H9 (cell line): Measurements from ENCODE around the gene FLNC. TPM values are rescaled to one million over a fixed set of nuclear protein-coding genes. Genes with fewer than 3 reads are reported as not detected.

Experiments
- DNase-seq: peaks from one replicate; pipeline ENCODE4 v3.0.0-alpha.2; 2017
- H2AFZ ChIP-seq: one replicate; pipeline ENCODE4 v1.6.1; 2013; ENCODE audit warnings: mild to moderate bottlenecking, low read length, control low read depth, moderate library complexity
- H2AK5ac ChIP-seq: 2 replicates; pipeline ENCODE4 v1.6.1; 2013; ENCODE audit warnings: low read length, control low read depth, mixed read lengths; ENCODE audit not compliant: insufficient read length
- H2BK120ac ChIP-seq: one replicate; pipeline ENCODE4 v1.6.1; 2013; ENCODE audit warnings: low read depth, mild to moderate bottlenecking, low read length, control low read depth, inconsistent platforms; ENCODE audit not compliant: poor library complexity, severe bottlenecking
- H2BK12ac ChIP-seq: 2 replicates; pipeline ENCODE4 v1.6.1; 2013; ENCODE audit warnings: low read length, control low read depth, mixed read lengths, low read depth; ENCODE audit not compliant: insufficient read length
- H2BK15ac ChIP-seq: 2 replicates; pipeline ENCODE4 v1.6.1; 2013; ENCODE audit warnings: low read depth, low read length, control low read depth
- H2BK20ac ChIP-seq: one replicate; pipeline ENCODE4 v1.6.1; 2013; ENCODE audit warnings: low read depth, mild to moderate bottlenecking, low read length, control low read depth, inconsistent platforms; ENCODE audit not compliant: poor library complexity, severe bottlenecking
- H2BK5ac ChIP-seq: 2 replicates; pipeline ENCODE4 v1.6.1; 2013; ENCODE audit warnings: low read length, control low read depth, mixed read lengths; ENCODE audit not compliant: insufficient read length
- H3K14ac ChIP-seq: 2 replicates; pipeline ENCODE4 v1.6.1; 2013; ENCODE audit warnings: low read length, control low read depth; ENCODE audit not compliant: insufficient read depth
- H3K18ac ChIP-seq: 2 replicates; pipeline ENCODE4 v1.6.1; 2013; ENCODE audit warnings: low read depth, mild to moderate bottlenecking, mixed read lengths, low read length, control low read depth; ENCODE audit not compliant: insufficient read length
- H3K23ac ChIP-seq: 2 replicates; pipeline ENCODE4 v1.6.1; 2013; ENCODE audit warnings: low read length, control low read depth, mixed read lengths, low read depth; ENCODE audit not compliant: insufficient read length
- H3K23me2 ChIP-seq: 2 replicates; pipeline ENCODE4 v1.6.1; 2013; ENCODE audit warnings: low read depth, mild to moderate bottlenecking, mixed read lengths, low read length, control low read depth; ENCODE audit not compliant: insufficient read length, poor library complexity, severe bottlenecking
- H3K27ac ChIP-seq: 2 replicates; pipeline ENCODE4 v1.5.1; 2013; ENCODE audit warnings: low read length, control low read depth, mixed read lengths, low read depth; ENCODE audit not compliant: insufficient read length
- H3K27me3 ChIP-seq: 2 replicates; pipeline ENCODE4 v1.6.1; 2013; ENCODE audit warnings: low read length, control low read depth, inconsistent platforms; ENCODE audit not compliant: insufficient read depth
- H3K4ac ChIP-seq: 2 replicates; pipeline ENCODE4 v1.6.1; 2013; ENCODE audit warnings: low read depth, mild to moderate bottlenecking, control low read depth, inconsistent platforms, low read length, moderate library complexity
- H3K4me1 ChIP-seq: 2 replicates; pipeline ENCODE4 v1.6.1; 2013; ENCODE audit warnings: low read length, control low read depth, inconsistent platforms; ENCODE audit not compliant: insufficient read depth
- H3K4me2 ChIP-seq: 2 replicates; pipeline ENCODE4 v1.6.1; 2013; ENCODE audit warnings: low read length, control low read depth, mixed read lengths; ENCODE audit not compliant: insufficient read length, insufficient read depth
- H3K56ac ChIP-seq: 2 replicates; pipeline ENCODE4 v1.6.1; 2013; ENCODE audit warnings: low read depth, mild to moderate bottlenecking, mixed read lengths, low read length, control low read depth; ENCODE audit not compliant: insufficient read length
- H3K79me1 ChIP-seq: 2 replicates; pipeline ENCODE4 v1.6.1; 2013; ENCODE audit warnings: low read depth, mild to moderate bottlenecking, moderate library complexity, low read length, control low read depth, inconsistent platforms; ENCODE audit not compliant: insufficient read depth, poor library complexity, severe bottlenecking
- H3K79me2 ChIP-seq: 2 replicates; pipeline ENCODE4 v1.6.1; 2013; ENCODE audit warnings: low read length, control low read depth, inconsistent platforms; ENCODE audit not compliant: insufficient read depth
- H3K9ac ChIP-seq: 2 replicates; pipeline ENCODE4 v1.6.1; 2013; ENCODE audit warnings: low read length, control low read depth, mixed read lengths; ENCODE audit not compliant: insufficient read length; ENCODE audit errors: extremely low read depth
- H3K9me3 ChIP-seq: one replicate; pipeline ENCODE4 v1.6.1; 2013; ENCODE audit warnings: low read depth, low read length, inconsistent platforms; ENCODE audit not compliant: control insufficient read depth
- H3T11ph ChIP-seq: one replicate; pipeline ENCODE4 v1.6.1; 2013; ENCODE audit warnings: mild to moderate bottlenecking, low read length, control low read depth, inconsistent platforms
- H4K20me1 ChIP-seq: one replicate; pipeline ENCODE4 v1.6.1; 2013; ENCODE audit not compliant: control insufficient read depth, insufficient read length, insufficient read depth
- H4K5ac ChIP-seq: 2 replicates; pipeline ENCODE4 v1.6.1; 2013; ENCODE audit warnings: low read depth, mild to moderate bottlenecking, mixed read lengths, low read length, control low read depth; ENCODE audit not compliant: insufficient read length
- H4K8ac ChIP-seq: replicated peaks from 2 replicates; pipeline ENCODE4 v1.6.1; 2013; ENCODE audit warnings: low read length, control low read depth, mixed read lengths, low read depth; ENCODE audit not compliant: insufficient read length
- H4K91ac ChIP-seq: 2 replicates; pipeline ENCODE4 v1.6.1; 2013; ENCODE audit warnings: low read depth, mild to moderate bottlenecking, moderate library complexity, mixed read lengths, low read length, control low read depth; ENCODE audit not compliant: insufficient read length
- H3K27ac Mint-ChIP-seq, 3 experiments: 2 replicates in 2 of 3; 3 replicates in 1 of 3; pipeline ENCODE4 v1.8.0; 2020 to 2021; ENCODE audit warnings: mixed read lengths in 3 of 3, mild to moderate bottlenecking in 1 of 3, moderate library complexity in 1 of 3
- H3K27me3 Mint-ChIP-seq: 2 replicates; pipeline ENCODE4 v1.8.0; 2021; ENCODE audit warnings: low read depth, mild to moderate bottlenecking, moderate library complexity, mixed read lengths
- H3K36me3 Mint-ChIP-seq, 3 experiments: 2 replicates in 2 of 3; 3 replicates in 1 of 3; pipeline ENCODE4 v1.8.0; 2020 to 2021; ENCODE audit warnings: low read depth in 3 of 3, mixed read lengths in 3 of 3; ENCODE audit not compliant: insufficient read depth in 1 of 3
- H3K4me1 Mint-ChIP-seq, 2 experiments: 2 replicates each; pipeline ENCODE4 v1.8.0; 2020; ENCODE audit warnings: mixed read lengths in 2 of 2
- H3K4me3 Mint-ChIP-seq, 2 experiments: 2 replicates in 1 of 2; 3 replicates in 1 of 2; pipeline ENCODE4 v1.8.0; 2020 to 2021; ENCODE audit warnings: mild to moderate bottlenecking in 2 of 2, mixed read lengths in 2 of 2, moderate library complexity in 1 of 2
- H3K9me3 Mint-ChIP-seq, 2 experiments: 2 replicates in 1 of 2; 3 replicates in 1 of 2; pipeline ENCODE4 v1.8.0; 2020; ENCODE audit warnings: mild to moderate bottlenecking in 2 of 2, mixed read lengths in 2 of 2, moderate library complexity in 1 of 2
- CTCF ChIP-seq: fragments of 200-600 bp; sonication (generic); conservative IDR thresholded peaks from 3 replicates; pipeline ENCODE4 v1.8.0; 2021; ENCODE audit warnings: antibody characterized with exemption, mild to moderate bottlenecking
- WGBS: extraction: QIAGEN DNeasy Blood & Tissue Kit; methylation state at CpG from one replicate; pipeline ENCODE4 v1.1.7; 2013; ENCODE audit warnings: missing lambda C conversion rate, low lambda C conversion rate, mixed read lengths; ENCODE audit not compliant: insufficient read length; ENCODE audit errors: extremely low coverage; 5-methylcytosine and 5-hydroxymethylcytosine counted together
- total RNA-seq: library from RNA; stranded (reverse); gene quantifications from 2 replicates; pipeline ENCODE4 v1.2.1, GENCODE V29; 2021

The FLNC gene
- total RNA-seq, 1 experiment from 2014 or later: 12.2 TPM

GRCh38 chr7:128858380-128859231 lies 28.4 kb downstream of the FLNC start:
- no peak overlapping the region for H2BK5ac ChIP-seq
- no peak overlapping the region for H4K91ac ChIP-seq
- no peak overlapping the region for H3K27ac ChIP-seq
- peaks cover 7% of the 10 kb centered on the region for H3K23me2 ChIP-seq
- H4K5ac ChIP-seq: no peak overlapping the region
- no peak overlapping the region for H2BK20ac ChIP-seq
- no peak overlapping the region for H2AFZ ChIP-seq
- no peak overlapping the region for H2BK12ac ChIP-seq
- H3K23ac ChIP-seq: no peak overlapping the region
- H3K9ac ChIP-seq: no peak overlapping the region
- H3K14ac ChIP-seq: no peak overlapping the region
- no peak overlapping the region for H3T11ph ChIP-seq
- Mint-ChIP-seq H3K9me3 (no peaks in the 10 kb centered on the region), H3K27me3 (no peaks in the 10 kb centered on the region; the same call in 1 of the 2 replicates), H3K4me1 (peaks cover 19 to 27% of the 10 kb centered on the region in 2 experiments), H3K4me3 (no peak overlapping the region; a peak in 1 of 5 replicates), H3K27ac (no peak overlapping the region; a peak in 2 of 7 replicates), H3K36me3 (no peaks in the 10 kb centered on the region)
- H3K56ac ChIP-seq: no peak overlapping the region
- no peaks in the 10 kb centered on the region for H3K27me3 ChIP-seq
- no peak for DNase-seq
- no CpG with 5 or more reads among the region's 18 CpGs for WGBS
- H3K18ac ChIP-seq: no peak overlapping the region
- no peak overlapping the region for H3K4ac ChIP-seq
- no peak overlapping the region for H2AK5ac ChIP-seq
- no peaks in the 10 kb centered on the region for H3K9me3 ChIP-seq
- H4K20me1 ChIP-seq: no peaks in the 10 kb centered on the region
- TF ChIP-seq CTCF: no peak
- no peaks in the 10 kb centered on the region; the same call in 1 of the 2 replicates for H3K79me2 ChIP-seq
- no peak overlapping the region for H2BK120ac ChIP-seq
- no peaks in the 10 kb centered on the region for H3K79me1 ChIP-seq
- 0 out of 2 replicates have a peak, but pooled peaks cover 2% of the 10 kb centered on the region for H3K4me1 ChIP-seq
- no peak overlapping the region for H3K4me2 ChIP-seq
- no peak overlapping the region for H4K8ac ChIP-seq
- no peak overlapping the region for H2BK15ac ChIP-seq
